Measurements from ENCODE around the gene NFAM1.

NFAM1 gene

DNA sequence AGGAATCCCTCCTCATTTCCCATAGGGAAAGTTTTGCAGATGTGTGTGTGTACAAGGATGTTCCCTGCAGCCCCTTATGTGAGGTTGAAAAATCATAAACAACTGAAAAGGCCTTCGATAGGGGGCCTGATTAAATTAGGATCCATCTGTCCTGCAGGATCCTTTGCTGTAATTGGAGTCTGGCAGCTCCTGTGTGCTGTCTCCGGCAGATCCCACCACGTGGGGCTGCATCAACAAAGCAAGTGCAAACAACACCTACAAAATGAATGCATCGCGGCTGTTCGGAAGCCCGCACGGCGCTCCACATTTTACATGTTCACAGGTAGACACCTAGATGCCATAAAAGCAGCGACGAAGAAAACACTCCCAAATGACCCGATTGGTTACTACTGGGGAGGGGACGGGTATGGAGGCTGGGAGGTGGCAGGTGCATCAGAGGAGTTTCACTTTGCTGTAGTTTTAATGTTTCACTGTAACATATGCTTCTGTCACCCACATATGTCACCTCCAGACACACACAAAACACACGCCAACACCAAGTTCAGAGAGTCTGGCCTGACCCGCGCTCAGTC is 52.2 kb downstream of the NFAM1 start:
- DNase-seq, result no peak

DNA sequence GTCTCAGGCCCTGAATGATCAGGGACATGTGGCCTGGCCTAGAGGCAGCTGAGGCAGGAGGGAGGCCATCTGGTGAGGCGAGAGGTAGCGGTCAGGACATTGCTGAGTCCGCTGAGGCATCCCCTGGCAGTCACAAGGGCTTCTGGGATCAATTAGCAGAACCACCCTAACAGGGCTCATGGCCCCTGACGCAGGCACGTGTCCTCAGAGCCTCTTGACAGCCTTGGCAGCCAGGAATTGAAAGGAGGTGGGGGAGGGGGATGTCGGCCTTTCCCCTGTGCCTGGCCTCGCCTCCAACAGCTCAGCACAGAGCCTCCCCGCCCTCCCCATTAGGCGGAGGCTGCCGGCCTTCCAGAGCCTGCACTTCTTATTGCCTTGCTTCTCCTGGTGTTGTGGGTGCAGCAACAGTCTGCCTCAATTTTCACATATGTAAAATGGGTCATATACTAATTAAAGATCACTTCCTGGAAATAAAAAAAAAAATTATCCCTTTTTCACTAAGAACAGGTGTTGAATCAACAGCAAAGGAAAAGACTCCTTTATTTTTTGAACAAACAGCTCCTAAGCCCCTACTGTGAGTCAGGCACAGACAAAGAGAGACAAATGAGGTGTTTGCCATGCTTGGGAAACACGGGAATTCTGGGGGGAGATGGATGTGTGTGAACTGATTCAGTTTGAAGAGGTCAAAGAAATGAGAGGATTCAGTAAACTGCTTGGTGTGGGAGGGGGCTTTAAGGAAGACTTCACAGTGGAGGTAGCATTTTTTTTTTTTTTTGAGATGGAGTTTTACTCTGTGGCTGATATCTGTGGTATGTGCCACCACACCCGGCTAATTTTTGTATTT is 55.3 kb downstream of the NFAM1 start:
- DNase-seq, result no peak

DNA sequence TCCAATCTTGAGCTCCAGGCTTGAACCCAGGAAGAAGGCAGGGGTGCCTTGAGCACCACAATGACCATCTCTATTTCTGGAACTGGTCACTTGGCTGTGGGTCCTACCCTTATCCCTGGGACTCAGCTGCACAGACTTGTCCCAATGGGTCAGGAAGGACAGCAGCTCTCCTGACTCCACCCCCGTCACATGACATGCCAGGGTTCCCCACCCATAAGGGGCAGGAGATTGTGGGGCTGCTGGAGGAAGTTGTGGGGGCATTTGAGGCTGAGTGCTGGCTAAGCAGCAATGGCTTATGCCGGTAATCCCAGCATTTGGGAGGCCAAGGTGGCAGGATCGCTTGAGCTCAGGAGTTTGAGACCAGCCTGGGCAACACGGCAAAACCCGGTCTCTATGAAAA is 56.2 kb downstream of the NFAM1 start:
- DNase-seq, result no peak

DNA sequence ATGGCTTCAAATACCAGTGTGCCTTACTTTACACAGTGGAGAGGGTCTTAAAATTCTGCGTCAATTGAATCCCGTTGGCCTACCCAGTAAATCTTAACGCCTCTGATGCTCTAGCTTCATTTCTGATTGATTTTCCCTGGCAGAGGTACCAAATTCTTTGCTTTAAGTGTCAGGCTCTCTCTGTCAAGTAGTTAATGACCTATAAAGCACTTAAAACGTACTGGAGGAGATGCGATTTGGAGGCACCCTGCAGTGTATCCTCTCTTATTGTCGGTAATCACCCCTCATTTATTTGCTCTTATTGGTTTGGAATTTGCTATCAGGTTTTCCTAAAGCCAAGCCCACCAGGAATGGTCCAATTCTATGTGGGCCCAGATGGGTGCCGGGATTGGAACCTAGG is 59.2 kb downstream of the NFAM1 start:
- no peak for DNase-seq

DNA sequence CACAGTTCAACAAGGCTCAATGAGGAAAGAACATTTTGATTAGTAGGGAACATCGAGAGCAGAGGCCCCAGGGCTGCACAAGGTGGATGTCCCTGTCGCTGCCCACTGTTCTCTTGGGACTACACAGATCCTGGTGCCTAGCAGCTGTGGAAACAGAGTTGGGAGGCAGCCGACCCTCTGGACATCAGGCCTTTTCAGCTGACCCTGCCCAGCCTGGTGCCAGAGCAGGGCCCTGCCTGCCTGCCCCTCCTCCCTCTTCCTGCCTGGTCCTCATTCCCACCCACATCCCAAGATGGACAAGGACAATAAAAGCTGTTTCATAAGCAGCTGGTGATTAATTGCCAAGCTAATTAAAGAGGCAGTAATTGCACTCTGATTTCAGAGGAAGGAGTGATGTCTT is 60.7 kb downstream of the NFAM1 start:
- no peak for DNase-seq

DNA sequence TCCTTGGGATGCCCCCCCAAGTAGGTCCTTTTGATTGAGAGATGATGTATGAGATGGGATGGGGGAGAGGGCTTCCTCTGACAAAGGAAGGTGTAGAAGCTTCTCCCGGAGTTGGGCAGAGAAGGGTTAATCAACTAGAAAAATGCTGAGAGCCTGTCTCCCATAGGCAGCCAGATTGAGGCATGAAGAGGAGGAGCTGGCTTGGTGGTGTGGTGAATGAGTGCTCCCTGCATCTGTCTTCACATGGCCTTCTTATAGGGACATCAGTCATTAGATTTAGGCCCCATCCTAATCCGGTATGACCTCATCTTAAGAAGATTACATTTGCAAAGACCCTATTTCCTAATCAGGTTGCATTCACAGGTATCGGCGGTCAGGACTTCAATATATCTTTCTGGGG is 61.1 kb downstream of the NFAM1 start:
- no peak for DNase-seq

DNA sequence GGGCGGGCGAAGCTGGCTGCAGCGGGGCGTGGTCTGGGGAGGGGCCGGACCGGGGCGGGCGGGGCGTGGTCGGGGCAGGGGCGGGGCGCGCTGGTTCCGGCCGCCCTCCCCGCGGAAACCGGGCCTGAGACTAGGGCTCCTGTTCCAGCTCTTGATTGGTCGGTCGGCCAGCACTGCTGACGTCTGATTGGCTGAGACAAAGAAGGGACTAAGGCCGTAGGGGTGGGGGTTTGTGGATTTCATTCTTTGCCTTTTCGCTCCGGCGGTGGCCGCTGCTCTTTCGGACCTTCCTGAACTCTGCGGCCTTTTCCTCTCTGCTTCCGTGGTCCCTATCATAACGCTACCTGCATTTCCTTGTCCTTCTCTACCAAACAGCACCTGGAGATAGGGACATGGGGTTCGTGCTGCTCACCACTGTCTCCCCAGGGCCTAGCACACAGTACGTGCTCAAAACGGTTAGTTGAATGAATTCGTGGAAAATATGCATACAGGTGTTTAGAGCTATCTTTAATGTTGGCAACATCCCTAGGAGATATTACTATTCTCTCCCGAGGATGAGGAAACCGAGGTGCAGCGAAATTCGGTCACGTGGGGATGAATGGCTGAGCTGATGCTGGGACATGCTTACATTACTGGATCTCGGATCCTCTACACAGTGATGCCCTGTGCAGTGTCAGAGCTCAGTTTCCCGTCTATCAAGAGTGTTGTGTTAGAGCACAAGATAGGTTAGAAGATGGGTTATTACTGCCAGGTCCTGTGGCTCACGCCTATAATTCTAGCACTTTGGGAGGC is 62.8 kb downstream of the NFAM1 start:
- DNase-seq, result peak; percentile 86

DNA sequence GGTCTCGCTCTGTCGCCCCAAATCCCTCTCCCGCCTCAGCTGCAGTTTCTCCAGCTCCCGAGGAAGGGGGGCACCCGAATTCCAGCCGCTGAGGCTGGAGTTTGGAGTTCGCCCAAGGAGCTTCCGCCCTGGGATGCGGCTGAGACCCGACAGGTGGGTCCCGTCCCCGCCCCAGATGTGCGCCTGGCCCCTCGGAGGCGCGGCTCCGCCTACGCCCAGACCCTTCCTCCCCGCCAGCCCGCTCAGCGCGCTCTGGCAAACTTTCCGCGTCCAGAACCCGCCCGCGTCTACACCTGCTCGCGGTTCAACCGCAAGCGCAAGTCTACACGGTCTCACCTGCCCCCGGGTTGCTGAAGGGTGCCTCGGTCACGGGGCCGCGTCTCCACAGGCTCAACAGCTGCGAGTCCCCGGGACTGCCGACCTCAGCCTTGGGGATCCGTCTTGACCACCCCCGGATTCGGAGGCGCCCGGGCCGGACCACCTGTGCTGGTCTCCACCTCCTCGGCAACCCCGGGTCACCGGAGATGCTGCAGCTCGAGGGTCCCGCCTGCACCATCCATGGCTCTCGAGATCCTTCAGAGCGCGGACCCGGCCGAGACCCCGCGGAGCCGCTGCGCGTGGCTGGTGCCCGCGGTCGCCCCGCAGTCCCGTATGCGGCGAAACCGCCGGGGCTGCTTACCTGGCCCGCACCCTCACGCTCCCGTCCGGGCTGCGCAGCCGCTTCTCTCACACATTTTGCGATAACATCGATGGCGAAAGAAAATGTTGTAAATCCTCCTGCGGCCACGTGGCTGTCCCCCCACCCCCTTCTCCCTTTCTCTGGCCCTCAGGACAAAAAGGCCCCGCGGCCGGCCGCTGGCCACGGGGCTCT is 63.6 kb downstream of the NFAM1 start:
- DNase-seq, result no peak

DNA sequence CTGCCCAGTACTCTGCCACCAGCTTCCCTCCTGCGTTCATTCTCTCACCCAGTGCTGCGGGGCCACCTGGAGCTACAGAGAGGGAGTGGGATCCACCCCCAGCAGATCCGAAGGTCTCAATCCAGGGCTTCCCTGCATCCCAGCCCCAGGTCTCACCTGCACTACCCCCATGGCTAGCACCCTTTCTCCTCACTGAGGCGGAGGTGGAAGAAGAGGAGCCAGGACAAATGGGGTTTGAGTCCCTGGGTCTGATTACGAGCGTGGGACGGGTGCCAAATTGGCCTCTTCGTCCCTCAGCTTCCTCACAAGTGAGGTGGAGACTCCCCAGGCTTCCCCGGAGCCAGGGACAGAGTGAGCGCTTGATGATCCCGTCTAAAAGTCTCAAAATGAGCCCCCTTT is 64.2 kb downstream of the NFAM1 start:
- DNase-seq, result no peak

DNA sequence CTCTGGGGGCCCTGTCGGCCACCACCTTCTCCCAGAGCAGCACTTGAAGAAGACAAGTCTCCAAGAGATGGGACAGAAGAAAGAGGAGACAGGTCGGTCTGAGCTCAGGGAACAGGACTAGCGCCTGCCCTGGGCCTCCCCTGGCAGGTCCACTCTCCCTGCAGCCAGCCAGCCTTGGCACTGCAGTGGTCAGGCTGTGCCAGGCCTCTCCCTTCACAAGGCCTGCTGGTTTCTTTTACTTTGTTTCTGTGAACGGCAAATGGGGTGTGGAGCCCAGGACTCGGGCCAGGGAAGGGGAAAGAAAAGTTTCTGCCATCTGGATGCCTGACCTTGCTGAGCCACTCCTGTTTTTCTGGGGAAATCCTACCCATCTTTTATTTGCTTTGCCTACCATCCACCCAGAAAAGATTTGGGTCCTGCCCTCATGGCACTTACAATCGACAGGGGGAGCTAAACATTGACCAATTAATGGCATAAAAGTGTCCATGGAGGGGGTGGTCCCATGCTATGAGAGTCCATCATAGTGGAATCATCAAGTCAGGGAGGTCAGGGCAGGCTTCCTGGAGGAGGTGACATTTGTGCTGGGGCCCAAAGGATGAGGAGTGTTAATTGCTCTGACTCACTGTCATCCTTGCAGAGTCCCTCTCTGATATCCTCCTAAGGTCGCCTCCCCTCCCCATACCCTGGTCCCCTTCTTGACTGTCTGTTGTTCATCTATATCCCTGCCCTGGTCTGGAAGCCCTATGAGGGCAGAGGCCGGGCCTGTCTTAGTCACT is 65.2 kb downstream of the NFAM1 start:
- DNase-seq, result no peak

DNA sequence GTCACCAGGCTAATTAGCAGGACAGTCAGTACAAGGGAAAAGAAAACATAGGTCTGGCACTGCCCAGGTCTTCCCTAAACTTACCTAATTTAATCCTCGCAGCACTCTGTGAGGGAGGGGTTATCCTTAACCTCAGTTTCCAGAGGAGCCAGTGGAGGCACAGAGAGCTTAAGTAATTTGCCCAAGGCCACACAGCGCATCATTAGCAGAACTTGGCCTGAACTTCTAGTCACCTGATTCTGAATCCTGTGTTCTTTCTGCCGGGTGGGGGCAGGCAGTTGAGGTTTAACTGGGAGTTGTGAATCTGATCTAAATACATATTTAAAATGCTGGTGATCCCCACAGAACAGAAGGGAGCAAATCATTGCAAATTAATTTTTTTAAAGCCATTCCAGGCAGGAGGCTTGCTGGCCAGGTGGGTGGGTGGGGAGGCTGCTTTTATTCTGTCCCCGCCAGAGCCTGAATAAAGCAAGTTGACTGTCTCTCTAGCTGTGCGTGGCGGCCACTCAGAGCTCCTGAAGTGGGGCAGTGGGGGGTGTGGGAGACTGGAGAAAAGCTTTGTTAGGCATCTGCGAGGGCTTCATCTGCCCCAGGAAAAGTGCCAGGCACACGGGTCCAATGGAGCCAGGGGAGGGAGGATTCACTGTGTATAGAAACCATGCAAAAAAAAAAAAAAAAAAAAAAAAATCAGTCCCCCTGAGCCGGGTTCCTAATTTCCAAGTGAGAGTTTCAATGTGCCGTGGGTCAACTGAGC is 66.1 kb downstream of the NFAM1 start:
- DNase-seq, result no peak

DNA sequence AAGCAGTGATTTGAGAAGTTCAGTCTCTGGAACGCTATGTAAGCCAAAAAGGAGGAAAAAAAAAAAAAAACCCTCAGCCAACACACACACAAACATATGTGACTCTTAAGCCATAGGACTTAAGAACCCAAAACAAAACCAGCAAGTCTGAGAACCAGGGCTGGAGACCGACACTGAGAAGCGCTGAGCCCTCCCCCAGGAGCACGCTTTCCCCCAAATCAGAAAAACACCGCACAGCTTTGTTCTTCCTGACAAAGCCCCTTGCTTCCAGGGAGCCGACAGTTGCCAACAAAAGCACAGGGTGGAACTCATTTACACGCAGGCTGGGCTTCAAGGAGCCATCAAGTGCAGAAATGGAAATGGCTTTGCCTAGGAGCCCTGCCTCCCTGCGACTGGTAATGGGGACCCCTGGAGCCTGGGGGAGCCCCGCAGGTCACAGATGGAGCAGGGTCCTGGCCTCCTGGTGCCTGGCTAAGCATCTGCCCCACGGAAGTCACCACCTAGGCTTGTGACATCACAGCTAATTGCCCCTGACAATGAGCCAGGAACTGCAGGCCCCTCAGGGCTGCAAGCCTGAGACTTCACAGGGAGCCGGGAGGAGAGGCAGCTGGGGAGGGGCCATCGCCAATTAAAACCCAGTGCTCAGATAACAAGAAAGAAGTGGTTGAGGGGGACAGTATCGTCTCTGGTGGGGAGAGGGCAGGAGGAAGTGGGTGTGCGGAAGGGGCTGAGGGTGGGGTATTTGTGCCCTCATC is 66.9 kb downstream of the NFAM1 start:
- no peak for DNase-seq

DNA sequence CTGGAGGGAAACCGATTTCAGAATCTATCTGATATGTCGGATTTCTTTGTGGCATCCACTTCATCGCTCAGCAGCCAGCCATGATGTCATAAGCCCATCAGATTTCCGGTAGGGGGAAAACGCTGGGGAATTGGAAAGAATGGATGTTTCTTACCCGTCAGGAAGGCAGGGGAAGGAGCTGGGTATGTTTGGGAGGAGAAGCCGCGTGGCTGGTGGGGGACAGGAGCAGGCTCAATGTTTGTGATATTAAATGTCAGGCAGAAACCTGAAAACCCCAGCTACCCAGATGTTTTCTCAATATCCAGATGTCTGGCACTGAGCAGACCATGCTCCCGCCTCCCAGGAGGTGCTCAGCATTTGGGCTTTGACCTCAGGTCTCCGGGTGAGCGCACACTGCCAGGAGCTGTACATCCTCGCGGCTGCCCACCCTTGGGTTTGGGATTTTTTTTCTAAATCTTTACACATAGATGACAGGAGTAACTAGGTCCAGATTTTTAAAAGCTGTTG is 67.5 kb downstream of the NFAM1 start:
- DNase-seq, result no peak

DNA sequence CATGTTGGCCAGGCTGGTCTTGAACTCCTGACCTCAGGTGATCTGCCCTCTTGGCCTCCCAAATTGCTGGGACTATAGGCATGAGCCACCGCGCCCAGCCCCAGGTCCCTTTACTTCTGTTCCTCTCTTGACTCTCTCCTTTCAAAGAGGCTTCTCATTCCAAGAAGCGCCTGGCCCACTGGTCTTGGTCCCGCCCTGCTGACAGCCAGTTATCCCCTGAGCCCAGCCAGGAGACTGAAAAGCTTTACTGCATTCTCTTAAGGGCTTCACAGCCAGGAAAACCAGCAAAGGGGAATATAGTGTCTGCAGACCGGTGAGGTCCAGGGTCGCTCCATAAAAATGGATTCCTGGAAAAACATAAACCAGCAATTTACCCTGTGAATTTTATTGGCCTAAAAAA is 68.3 kb downstream of the NFAM1 start:
- DNase-seq, result no peak

DNA sequence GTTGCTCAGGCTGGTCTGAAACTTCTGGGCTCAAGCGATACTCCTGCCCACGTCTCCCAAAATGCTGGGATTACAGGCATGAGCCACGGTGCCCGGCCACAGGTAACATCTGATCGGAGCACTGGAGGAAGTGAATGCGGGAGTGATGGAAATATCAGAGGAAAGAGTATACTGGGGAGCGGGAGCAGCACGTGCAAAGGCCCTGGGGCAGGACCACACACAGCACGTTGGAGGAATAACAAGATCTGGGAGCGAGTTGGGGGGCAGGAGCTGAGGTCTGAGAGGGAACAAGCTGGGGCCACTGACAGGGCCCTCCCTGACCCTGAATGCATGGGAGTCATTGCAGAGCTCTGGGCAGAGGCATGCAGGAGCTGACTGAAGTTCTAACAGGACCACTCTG is 70.7 kb downstream of the NFAM1 start:
- no peak for DNase-seq

DNA sequence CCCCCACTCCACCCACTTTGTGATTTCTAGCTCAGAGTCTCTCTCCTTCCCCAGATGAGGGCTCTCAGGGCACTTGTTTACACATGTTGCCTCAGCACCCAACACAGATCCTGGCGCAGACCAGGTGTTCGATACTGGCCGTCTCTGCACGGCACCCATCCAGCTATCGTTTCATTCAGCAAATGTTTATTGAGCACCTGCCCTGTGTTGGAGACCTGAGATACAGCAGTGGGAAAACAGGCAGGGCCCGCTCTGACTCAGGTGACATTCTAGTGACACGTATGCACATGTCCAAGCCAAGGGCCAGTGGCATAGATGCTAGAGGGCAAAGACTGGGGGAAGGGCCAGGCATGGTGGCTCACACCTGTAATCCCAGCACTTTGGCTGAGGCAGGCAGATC is 71.9 kb downstream of the NFAM1 start:
- DNase-seq, result no peak

DNA sequence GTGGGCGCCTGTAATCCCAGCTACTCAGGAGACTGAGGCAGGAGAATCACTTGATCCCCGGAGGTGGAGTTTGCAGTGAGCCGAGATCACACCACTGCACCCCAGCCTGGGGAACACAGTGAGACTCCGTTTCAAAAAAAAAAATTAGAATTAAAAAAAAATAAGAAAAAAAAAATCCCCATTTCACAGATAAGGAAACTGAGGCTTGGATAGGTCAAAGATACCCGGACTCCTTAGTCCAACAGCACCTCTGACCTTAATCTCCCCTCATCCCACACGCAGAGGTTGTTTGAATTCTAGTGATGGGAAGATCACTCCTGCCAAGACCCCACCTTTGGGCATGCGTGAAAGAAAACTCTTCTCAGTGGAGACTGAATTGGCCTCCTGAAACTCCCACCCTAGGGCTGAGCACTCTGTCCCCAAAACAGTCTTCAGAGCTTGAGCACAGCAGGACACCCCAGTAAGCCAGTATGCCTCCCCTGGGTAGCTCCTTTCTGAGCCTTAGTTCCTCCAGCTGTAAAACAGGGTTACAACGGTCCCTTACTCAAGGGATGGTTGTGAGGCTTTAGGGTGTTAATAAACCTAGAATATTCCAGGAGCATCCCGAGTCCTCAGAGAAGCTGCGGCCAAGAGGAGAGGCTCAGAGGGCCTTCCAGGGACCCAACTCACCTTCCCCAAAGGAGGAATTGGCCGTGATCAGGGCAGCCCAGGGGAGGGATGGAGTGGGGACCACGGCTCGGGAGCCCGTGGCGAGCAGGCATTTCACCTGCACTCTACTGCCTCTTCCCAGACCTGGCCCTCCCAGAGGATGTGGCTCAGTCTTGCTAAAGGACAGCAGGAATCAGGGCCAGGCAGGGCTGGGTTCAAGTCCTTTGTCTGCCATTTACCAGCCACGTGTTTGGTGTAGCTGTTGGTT is 73.3 kb downstream of the NFAM1 start:
- DNase-seq, result no peak

DNA sequence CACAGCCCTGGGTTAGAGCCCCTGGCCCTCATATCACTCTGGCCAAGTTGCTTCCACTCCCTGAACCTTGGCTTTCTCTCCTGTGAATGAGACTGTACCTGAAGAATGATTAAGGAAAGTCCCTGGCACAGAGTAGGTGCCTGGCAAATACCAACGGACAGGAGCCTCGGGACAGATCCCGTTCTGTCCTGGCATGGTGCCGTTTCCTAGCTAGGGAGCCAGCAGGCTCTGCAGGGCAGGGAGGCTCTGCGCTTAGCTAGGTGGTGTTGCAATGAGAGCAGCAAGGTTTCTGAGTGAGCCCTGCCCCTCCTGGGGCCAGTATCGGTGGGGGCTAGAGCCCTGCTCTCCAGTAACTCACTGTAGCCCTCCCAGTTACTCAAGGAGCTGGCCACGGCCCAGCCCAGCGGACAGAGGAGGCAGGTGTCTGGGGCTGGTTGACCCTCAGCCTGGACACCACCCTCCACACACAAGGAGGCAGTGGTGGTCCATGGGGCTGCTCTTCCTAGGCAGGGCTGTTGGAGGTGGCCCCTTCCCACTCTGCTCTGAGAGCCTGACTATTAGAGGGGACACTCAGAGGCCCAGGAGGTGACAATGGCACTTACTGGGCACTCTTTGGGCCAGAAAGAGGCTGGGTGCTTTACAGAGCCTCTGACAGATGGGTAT is 74.4 kb downstream of the NFAM1 start:
- no peak for DNase-seq

DNA sequence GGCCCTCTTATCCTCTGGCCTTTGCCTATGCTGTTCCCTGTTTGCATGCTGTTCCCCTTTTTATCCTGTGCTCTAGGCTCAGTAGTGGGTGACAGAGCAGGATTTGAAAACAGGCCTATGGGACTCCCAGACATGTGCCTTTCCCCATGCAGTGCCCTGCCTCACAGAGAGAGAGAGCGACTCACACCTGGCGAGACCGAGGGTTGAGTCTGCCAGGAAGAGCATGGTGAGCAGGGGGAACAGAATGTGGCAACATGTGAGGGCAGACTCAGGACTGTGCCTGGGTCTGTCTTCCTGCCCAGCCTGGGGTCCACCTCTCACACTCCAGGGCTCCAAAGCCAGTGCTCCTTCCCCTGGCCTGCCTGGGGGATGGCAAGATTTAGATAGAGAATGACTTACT is 75.0 kb downstream of the NFAM1 start:
- DNase-seq, result no peak

All from CD4-positive, alpha-beta T cell treated with Interferon gamma for 1 hour (primary cell).